Mesodermal cell (in vitro differentiated cells): Measurements from ENCODE around the gene HPCA.
A peak's percentile ranks its signal among the peaks of the same experiment; 100 is the strongest.

Experiments
- H3K27ac ChIP-seq: 2 replicates; pipeline ENCODE4 v1.7.0; 2013; ENCODE audit warnings: mild to moderate bottlenecking, low read depth, low read length, moderate library complexity; ENCODE audit not compliant: severe bottlenecking
- H3K36me3 ChIP-seq: 2 replicates; pipeline ENCODE4 v1.7.1; 2013; ENCODE audit warnings: mild to moderate bottlenecking, low read length, moderate library complexity; ENCODE audit not compliant: control insufficient read depth, insufficient read depth
- H3K4me1 ChIP-seq: one replicate; pipeline ENCODE4 v1.7.1; 2013; ENCODE audit warnings: mild to moderate bottlenecking, low read length; ENCODE audit not compliant: insufficient read depth, control insufficient read depth, poor library complexity, severe bottlenecking
- H3K4me3 ChIP-seq: 2 replicates; pipeline ENCODE4 v1.7.0; 2013; ENCODE audit warnings: low read length, control low read depth, mild to moderate bottlenecking; ENCODE audit not compliant: insufficient read depth, poor library complexity, severe bottlenecking; ENCODE audit errors: extremely low read depth
- H3K9me3 ChIP-seq: 2 replicates; pipeline ENCODE4 v1.7.1; 2013; ENCODE audit warnings: mild to moderate bottlenecking, low read length, moderate library complexity; ENCODE audit not compliant: control insufficient read depth
- WGBS, 2 experiments: methylation state at CpG; one replicate each; pipeline ENCODE4 v1.1.5; 2013; ENCODE audit warnings: missing lambda C conversion rate in 2 of 2; ENCODE audit not compliant: insufficient coverage in 2 of 2; 5-methylcytosine and 5-hydroxymethylcytosine counted together

HPCA gene

GRCh38 chr1:32926562-32926961 is 40.3 kb downstream of the HPCA start:
- H3K4me3 ChIP-seq: peak overlapping the region; percentile 19
- peaks cover 15% of the 10 kb centered on the region for H3K4me1 ChIP-seq
- WGBS, 2 experiments: 38 to 71% methylated on average over 1 of the region's 6 CpGs
- H3K36me3 ChIP-seq: no peaks in the 10 kb centered on the region
- no peak overlapping the region for H3K27ac ChIP-seq
- H3K9me3 ChIP-seq: no peaks in the 10 kb centered on the region

DNA sequence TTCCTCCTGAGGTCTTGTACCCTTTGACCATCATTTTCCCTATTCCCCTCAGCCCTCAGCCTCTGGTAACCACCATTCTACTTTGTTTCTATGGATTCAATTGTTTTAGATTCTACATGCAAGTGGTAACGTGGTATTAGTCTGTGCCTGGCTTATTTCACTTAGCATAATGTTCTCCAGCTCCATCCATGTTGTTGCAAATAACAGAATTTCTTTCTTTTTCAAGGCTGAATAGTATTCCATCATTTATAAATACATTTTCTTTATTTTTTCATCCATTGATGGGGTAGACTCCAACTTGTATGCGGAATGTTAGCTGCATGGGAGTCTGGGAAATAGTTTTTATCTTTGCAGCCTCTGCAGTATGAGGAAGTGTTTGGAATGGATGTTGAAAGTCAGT is 41.1 kb downstream of the HPCA start:
- Histone ChIP-seq H3K9me3 (no peaks in the 10 kb centered on the region), H3K36me3 (no peaks in the 10 kb centered on the region), H3K4me1 (peaks cover 15% of the 10 kb centered on the region), H3K27ac (no peak overlapping the region), H3K4me3 (no peak overlapping the region)
- WGBS, 2 experiments: 100% methylated on average over 1 of the region's 2 CpGs

- H3K4me3 ChIP-seq: no peak overlapping the region
- no CpG with 5 or more reads among the region's 2 CpGs for WGBS, 2 experiments
- H3K4me1 ChIP-seq: peaks cover 18% of the 10 kb centered on the region
- H3K36me3 ChIP-seq: no peaks in the 10 kb centered on the region
- H3K27ac ChIP-seq: no peak overlapping the region
- no peaks in the 10 kb centered on the region for H3K9me3 ChIP-seq
Observed at GRCh38 chr1:32928285-32928684, 42.0 kb downstream of the HPCA start.

DNA sequence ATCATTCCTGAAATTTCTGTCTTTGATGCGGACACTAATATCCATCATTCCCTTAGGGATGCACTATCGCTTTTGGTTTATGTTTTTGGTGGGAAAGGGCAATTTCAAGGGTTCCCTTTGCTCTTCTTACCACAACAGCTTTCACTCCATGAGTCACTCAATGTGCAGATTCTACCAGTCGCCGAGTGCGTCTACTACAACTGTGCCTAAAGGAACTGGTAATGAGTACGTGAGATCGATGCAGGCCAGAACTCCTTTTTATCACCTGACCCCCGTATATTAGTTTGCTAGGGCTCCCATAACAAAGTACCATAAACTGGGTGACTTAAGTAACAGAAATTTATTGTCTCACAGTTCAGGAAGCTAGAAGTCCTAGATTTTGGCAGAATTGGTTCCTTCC is 42.4 kb downstream of the HPCA start:
- WGBS, 2 experiments: 100% methylated on average over 1 to 3 of the region's 8 CpGs
- no peak overlapping the region for H3K27ac ChIP-seq
- no peak overlapping the region for H3K4me3 ChIP-seq
- H3K36me3 ChIP-seq: no peaks in the 10 kb centered on the region
- no peaks in the 10 kb centered on the region for H3K9me3 ChIP-seq
- peaks cover 18% of the 10 kb centered on the region for H3K4me1 ChIP-seq

DNA sequence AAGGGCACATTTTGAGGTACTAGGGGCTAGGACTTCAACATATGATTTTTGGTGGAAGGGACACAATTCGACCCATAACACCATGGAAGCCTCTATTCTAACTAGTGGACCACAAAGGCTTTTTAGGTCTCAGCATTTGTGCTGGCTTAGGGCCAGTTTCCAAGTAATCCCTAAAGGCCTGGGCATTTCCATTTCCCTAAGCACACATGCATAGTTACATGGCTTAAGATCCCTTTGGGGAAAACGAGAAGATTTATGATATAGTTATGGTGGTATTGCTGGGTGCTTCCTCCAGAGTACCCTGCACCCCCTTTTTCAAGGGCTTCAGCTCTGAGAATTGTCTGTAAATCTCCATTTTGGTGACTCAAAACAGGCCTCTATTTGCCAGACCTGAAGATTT is 43.1 kb downstream of the HPCA start:
- no peaks in the 10 kb centered on the region for H3K9me3 ChIP-seq
- no peak overlapping the region for H3K4me3 ChIP-seq
- peaks cover 20% of the 10 kb centered on the region for H3K4me1 ChIP-seq
- 100% methylated on average over 1 of the region's 2 CpGs; no CpG with 5 or more reads in 1 of the 2 experiments for WGBS, 2 experiments
- H3K27ac ChIP-seq: no peak overlapping the region
- H3K36me3 ChIP-seq: no peaks in the 10 kb centered on the region

DNA sequence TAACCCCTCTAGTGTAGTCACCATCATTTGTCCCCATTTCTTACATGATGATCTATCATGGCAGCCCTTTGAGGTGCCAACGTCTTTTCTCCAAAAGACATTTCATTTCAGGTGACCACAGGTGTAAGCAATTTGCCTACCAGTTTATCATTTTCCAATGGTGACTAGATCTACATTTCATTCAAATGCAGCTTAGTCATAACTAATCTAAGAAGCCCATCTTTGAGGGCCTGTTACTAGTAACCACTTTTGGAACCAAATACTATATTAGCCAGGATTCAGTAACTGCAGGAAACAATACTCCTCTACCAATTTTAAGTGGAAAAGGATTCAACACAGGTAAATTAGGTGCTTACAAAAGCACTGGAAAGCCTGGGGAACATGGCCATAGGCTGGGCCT is 45.5 kb downstream of the HPCA start:
- peaks cover 10% of the 10 kb centered on the region for H3K36me3 ChIP-seq
- no peaks in the 10 kb centered on the region for H3K9me3 ChIP-seq
- WGBS, 2 experiments: 82 to 100% methylated on average over 1 of the region's 1 CpG
- no peak overlapping the region for H3K27ac ChIP-seq
- peaks cover 10% of the 10 kb centered on the region for H3K4me1 ChIP-seq
- no peak overlapping the region for H3K4me3 ChIP-seq

- no CpG with 5 or more reads among the region's 3 CpGs for WGBS, 2 experiments
- H3K4me1 ChIP-seq: peaks cover 8% of the 10 kb centered on the region
- H3K27ac ChIP-seq: peak overlapping the region; percentile 87
- H3K9me3 ChIP-seq: no peaks in the 10 kb centered on the region
- peaks cover 29% of the 10 kb centered on the region for H3K36me3 ChIP-seq
- H3K4me3 ChIP-seq: no peak overlapping the region
Observed at GRCh38 chr1:32933742-32934322, 47.5 kb downstream of the HPCA start.

DNA sequence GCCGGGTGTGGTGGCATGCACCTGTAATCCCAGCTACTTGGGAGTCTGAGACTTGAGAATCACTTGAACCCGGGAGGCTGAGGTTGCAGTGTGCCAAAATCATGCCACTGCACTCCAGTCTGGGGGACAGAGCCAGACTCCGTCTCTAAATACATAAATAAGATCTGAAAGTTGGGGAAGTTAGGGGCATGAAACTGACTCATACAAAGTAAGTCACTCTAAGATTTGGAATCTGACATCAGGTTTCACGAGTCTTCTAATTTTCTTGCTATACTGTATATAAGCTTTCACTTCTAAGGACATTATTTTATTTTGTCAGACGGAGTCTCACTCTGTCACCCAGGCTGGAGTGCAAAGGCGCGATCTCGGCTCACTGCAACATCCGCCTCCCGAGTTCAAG is 48.2 kb downstream of the HPCA start:
- 92 to 95% methylated on average over 7 to 9 of the region's 10 CpGs for WGBS, 2 experiments
- peaks cover 8% of the 10 kb centered on the region for H3K4me1 ChIP-seq
- H3K4me3 ChIP-seq: no peak overlapping the region
- H3K36me3 ChIP-seq: peaks cover 30% of the 10 kb centered on the region
- H3K9me3 ChIP-seq: no peaks in the 10 kb centered on the region
- H3K27ac ChIP-seq: peak overlapping the region; percentile 87

DNA sequence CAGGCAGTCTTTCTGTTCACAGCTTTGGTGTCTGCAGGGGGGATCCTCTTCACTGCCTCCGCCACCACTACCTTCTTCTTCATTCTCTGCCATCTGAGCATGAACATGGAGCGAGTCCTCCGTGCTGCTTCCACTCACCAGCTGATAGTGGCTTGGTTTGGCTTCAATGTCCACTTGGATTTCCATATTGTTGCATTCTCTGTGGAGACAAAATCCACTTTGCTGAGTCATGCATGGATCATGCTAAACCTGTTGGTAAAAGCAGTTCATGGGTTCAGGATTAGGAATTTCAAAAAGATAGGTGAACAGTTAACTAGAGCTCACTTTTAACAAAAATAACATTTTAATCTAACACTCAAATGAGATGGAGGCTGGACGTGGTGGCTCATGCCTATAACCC is 50.8 kb downstream of the HPCA start:
- Histone ChIP-seq H3K27ac (no peak overlapping the region), H3K4me1 (peaks cover 8% of the 10 kb centered on the region), H3K9me3 (no peaks in the 10 kb centered on the region), H3K36me3 (peaks cover 52% of the 10 kb centered on the region), H3K4me3 (no peak overlapping the region)
- whole genome bisulfite sequencing, 2 experiments: 91 to 96% methylated on average over 3 to 4 of the region's 4 CpGs

DNA sequence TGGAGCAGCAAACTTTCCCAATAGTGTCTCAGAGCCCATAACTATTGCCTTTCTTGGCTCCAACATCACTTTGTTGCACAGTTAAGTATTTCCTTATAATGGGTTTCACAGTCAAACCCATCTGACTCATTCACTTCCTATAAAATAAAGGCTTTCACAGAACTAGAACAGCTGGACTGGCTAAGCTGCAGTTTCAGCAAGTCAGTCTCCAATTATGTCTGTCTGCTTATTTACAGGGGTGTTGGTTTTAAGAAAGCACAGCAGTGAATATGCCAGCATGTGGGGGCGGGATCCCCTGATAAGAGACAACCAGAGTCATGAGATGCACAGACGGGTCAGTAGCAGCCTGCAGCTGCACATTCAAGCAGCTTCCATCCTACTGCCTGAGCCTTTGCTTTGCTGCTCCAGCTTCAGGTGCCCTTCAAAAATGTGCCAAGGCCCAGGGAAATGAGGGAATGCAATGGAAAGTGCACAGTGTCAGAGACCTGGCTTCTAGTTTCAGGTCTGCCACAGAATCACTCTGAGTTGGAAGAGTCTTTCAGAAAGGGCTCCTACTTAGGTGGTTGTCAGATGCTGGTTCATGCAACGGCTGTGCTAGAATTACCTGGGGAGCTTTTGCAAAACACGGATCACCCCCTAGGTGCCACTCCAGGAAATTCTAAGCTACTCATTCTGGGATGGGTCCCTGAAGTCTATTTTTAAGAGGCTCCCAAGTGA is 53.5 kb downstream of the HPCA start:
- Histone ChIP-seq H3K9me3 (no peaks in the 10 kb centered on the region), H3K27ac (no peak overlapping the region), H3K4me1 (no peaks in the 10 kb centered on the region), H3K36me3 (peaks cover 77% of the 10 kb centered on the region), H3K4me3 (no peak overlapping the region)
- 85 to 92% methylated on average over 2 to 4 of the region's 4 CpGs for WGBS, 2 experiments

DNA sequence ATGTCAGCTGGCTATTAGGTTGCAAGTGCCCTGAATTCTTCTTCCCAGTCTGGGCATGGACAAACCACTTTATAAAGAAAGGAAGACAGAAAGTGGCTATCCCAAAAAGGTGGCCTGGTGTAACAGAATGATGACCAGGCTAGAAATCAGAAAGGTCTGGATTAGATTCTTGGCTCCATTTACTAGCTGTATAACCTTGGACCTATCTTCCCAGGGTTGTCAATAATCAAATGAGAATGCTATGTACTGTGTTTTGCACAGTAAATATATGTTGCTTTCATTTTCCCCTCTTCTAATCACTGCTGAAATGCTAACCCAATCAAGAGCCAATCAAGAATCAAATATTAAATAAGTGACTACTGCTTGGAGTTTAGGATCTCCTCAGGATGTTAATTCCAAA is 57.9 kb downstream of the HPCA start:
- Histone ChIP-seq H3K9me3 (no peaks in the 10 kb centered on the region), H3K36me3 (peaks cover 69% of the 10 kb centered on the region), H3K4me3 (no peak overlapping the region)

More for the DNA sequence above, 57.9 kb downstream of the HPCA start:
- Histone ChIP-seq H3K27ac (no peak overlapping the region), H3K4me1 (no peaks in the 10 kb centered on the region)
